Activated CD8-positive, alpha-beta T cell treated with anti-CD3 and anti-CD28 coated beads for 36 hours (primary cell): ENCODE results near the gene LMX1B. TPM values are rescaled to one million over a fixed set of nuclear protein-coding genes. Genes with fewer than 3 reads are reported as not detected.
"Not testable (repeated sequence)": the region's sequence is repeated elsewhere in the genome, so short reads cannot be mapped to it uniquely, and the experiment has no call there.

Experiments used
- ATAC-seq: fragments of 200-7000 bp; cut with Tn5 transposase; one replicate; pipeline ENCODE4 v1.10.0; 2021; ENCODE audit warnings: mild to moderate bottlenecking, moderate library complexity
- CTCF ChIA-PET: fragments of 350-600 bp; sonication (Branson Sonifier 250); formaldehyde crosslinking; loops from one replicate; lab custom pipeline; 2021; ENCODE audit warnings: antibody characterized with exemption; lab: Charles Lee
- POLR2A ChIA-PET: fragments of 350-600 bp; sonication (Branson Sonifier 250); formaldehyde crosslinking; loops from one replicate; lab custom pipeline; 2021; ENCODE audit warnings: antibody characterized with exemption; lab: Charles Lee
- DNase-seq: peaks from one replicate; pipeline ENCODE4 v3.0.0-alpha.2; 2020
- H3K27ac Mint-ChIP-seq: one replicate; pipeline ENCODE4 v1.8.0; 2021; ENCODE audit warnings: mild to moderate bottlenecking, mixed read lengths
- H3K27me3 Mint-ChIP-seq: one replicate; pipeline ENCODE4 v1.8.0; 2021; ENCODE audit warnings: mixed read lengths
- H3K36me3 Mint-ChIP-seq: one replicate; pipeline ENCODE4 v1.8.0; 2021; ENCODE audit warnings: low read depth, mixed read lengths
- H3K4me1 Mint-ChIP-seq: one replicate; pipeline ENCODE4 v1.8.0; 2021; ENCODE audit warnings: low read depth, mixed read lengths
- H3K4me3 Mint-ChIP-seq: one replicate; pipeline ENCODE4 v1.8.0; 2021; ENCODE audit warnings: mild to moderate bottlenecking, moderate library complexity, mixed read lengths
- H3K9me3 Mint-ChIP-seq: one replicate; pipeline ENCODE4 v1.8.0; 2021; ENCODE audit warnings: mixed read lengths
- intact Hi-C: fragments of 100-400 bp; cut with micrococcal nuclease; formaldehyde crosslinking; loops from one replicate; pipeline ENCODE4 v1.10.0; 2022
- total RNA-seq, 2 experiments: library from RNA; stranded (reverse); gene quantifications; one replicate each; pipeline ENCODE4 v1.2.3, GENCODE V29; 2021
- TF ChIP-seq, protein P1 (sequence below): fragments of 200-600 bp; IDR thresholded peaks from one replicate; pipeline ENCODE4 v1.8.0; 2022; ENCODE audit warnings: antibody characterized with exemption, mild to moderate bottlenecking

The LMX1B gene
- total RNA-seq, 2 experiments from 2014 or later = not detected

DNA sequence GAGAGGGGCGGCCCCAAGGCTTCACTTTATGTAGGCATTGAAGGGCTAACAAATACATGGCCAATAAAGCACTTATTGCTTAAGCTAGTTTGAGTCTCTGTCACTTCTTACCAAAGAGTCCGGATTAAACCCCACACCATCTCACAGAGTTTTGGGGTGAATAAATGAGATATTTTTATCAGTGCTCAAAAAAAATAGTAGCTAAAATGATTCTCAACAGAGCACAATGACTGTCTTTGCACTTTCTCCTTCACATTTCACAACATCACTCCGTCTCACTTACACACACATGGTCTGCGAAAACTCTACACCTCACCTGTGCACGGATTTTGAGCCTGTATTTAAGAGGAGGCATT is 92.9 kb downstream of the LMX1B start:
- H3K9me3 Mint-ChIP-seq = no peaks in the 10 kb centered on the region
- no peak overlapping the region for H3K4me3 Mint-ChIP-seq
- ATAC-seq (no peak), DNase-seq (no peak)
- POLR2A ChIA-PET = interaction anchor here (0.7 to 2.1 kb wide), 4 partner anchors 72 to 82 kb away, joined by 3 to 5 read pairs (median 4); no protein-coding TSS in a partner anchor
- H3K4me1 Mint-ChIP-seq = peaks cover 14% of the 10 kb centered on the region
- CTCF ChIA-PET = interaction anchor here (0.7 to 10.9 kb wide), 40 partner anchors 8 to 460 kb away, joined by 3 to 456 read pairs (median 5); partner anchors contain the start of gene ZBTB43
- H3K36me3 Mint-ChIP-seq = no peaks in the 10 kb centered on the region
- no peak overlapping the region for H3K27ac Mint-ChIP-seq
- peaks cover 17% of the 10 kb centered on the region for H3K27me3 Mint-ChIP-seq
- TF ChIP-seq, protein P1, sequence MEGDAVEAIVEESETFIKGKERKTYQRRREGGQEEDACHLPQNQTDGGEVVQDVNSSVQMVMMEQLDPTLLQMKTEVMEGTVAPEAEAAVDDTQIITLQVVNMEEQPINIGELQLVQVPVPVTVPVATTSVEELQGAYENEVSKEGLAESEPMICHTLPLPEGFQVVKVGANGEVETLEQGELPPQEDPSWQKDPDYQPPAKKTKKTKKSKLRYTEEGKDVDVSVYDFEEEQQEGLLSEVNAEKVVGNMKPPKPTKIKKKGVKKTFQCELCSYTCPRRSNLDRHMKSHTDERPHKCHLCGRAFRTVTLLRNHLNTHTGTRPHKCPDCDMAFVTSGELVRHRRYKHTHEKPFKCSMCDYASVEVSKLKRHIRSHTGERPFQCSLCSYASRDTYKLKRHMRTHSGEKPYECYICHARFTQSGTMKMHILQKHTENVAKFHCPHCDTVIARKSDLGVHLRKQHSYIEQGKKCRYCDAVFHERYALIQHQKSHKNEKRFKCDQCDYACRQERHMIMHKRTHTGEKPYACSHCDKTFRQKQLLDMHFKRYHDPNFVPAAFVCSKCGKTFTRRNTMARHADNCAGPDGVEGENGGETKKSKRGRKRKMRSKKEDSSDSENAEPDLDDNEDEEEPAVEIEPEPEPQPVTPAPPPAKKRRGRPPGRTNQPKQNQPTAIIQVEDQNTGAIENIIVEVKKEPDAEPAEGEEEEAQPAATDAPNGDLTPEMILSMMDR = no peak
- intact Hi-C loops = no loop called here

DNA sequence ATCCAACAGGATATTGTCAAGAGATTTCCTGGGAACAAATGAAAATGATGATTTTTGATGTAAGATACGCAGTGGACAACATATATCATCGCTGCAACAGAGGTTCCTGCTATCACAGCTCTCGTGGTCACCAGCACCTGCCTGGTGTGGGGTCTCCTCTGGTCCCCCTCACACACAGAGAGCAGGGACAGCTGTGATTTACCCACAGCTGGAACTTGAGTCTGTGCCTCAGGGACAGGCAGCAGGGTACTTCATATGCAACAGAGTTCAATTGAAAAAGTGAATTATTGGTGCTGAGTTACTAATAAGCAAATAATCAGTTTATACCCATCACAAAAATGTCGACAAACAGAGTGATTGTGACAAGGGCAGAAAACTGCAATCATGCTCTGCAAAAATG is 93.4 kb downstream of the LMX1B start:
- POLR2A ChIA-PET = interaction anchor here (1.2 to 2.1 kb wide), 3 partner anchors 73 to 82 kb away, joined by 3 to 5 read pairs (median 4); no protein-coding TSS in a partner anchor

DNA sequence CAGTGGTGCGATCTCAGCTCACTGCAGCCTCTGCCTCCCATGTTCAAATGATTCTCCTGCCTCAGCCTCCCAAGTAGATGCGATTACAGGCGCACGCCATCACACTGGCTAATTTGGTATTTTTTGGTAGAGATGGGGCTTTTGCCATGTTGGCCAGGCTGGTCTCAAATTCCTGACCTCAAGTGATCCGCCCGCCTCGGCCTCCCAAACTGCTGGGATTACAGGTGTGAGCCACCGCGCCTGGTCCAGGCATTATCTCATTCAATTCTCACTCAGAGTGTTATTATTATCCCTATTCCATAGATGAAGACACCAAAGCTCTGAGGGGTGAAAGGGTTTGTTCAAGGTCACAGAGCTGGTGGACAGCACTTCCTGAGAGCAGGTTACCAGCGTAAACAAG is 94.0 kb downstream of the LMX1B start:
- H3K4me3 Mint-ChIP-seq, H3K27ac Mint-ChIP-seq, H3K9me3 Mint-ChIP-seq, DNase-seq, ATAC-seq, H3K36me3 Mint-ChIP-seq, intact Hi-C loops: not testable (repeated sequence)
- H3K27me3 Mint-ChIP-seq = peaks cover 14% of the 10 kb centered on the region
- H3K4me1 Mint-ChIP-seq = peaks cover 14% of the 10 kb centered on the region
- ChIA-PET CTCF (interaction anchor here (1.3 to 10.9 kb wide), 11 partner anchors 12 to 225 kb away, joined by 3 to 456 read pairs (median 44); no protein-coding TSS in a partner anchor), POLR2A (interaction anchor here (0.6 to 2.1 kb wide), 2 partner anchors 23 to 72 kb away, joined by 3 to 5 read pairs; no protein-coding TSS in a partner anchor)

More for the DNA sequence above, 93.4 kb downstream of the LMX1B start:
- no peaks in the 10 kb centered on the region for H3K36me3 Mint-ChIP-seq
- intact Hi-C loops = no loop called here
- no peaks in the 10 kb centered on the region for H3K9me3 Mint-ChIP-seq
- CTCF ChIA-PET = interaction anchor here (0.7 to 10.9 kb wide), 33 partner anchors 8 to 406 kb away, joined by 3 to 456 read pairs (median 8); partner anchors contain the start of gene ZBTB43
- no peak overlapping the region for H3K4me3 Mint-ChIP-seq
- H3K27me3 Mint-ChIP-seq = peaks cover 17% of the 10 kb centered on the region
- no peak overlapping the region for H3K27ac Mint-ChIP-seq
- peaks cover 14% of the 10 kb centered on the region for H3K4me1 Mint-ChIP-seq
- no peak for ATAC-seq
- TF ChIP-seq, protein P1 = no peak
- DNase-seq = no peak

DNA sequence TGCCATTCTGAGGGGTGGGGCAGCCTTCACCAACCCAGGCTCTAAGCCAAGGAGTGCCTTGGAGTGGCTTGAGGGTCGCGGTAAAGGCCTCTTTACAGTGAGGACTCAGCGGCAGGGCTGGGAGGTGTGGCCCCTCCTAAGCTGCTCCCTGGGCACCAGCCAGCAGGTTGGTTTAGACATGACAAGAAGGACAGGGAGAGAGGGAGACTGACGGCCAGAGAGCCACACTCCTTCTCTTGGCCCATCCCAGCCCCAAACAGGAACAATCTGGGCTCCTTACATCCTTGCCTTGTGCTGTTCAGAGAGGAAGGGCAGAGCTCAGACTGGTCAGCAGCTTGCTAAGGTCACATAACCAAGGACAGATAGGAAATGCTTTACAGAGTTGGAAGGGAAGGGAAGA is 94.5 kb downstream of the LMX1B start:
- CTCF ChIA-PET = interaction anchor here (3.3 to 10.9 kb wide), 7 partner anchors 11 to 93 kb away, joined by 13 to 456 read pairs (median 44); no protein-coding TSS in a partner anchor
- Mint-ChIP-seq H3K27ac (no peak overlapping the region), H3K27me3 (peaks cover 13% of the 10 kb centered on the region), H3K4me1 (peaks cover 14% of the 10 kb centered on the region), H3K9me3 (no peaks in the 10 kb centered on the region), H3K36me3 (no peaks in the 10 kb centered on the region), H3K4me3 (no peak overlapping the region)
- POLR2A ChIA-PET = interaction anchor here (0.6 kb wide), 1 partner anchor 23 kb away, joined by 3 read pairs; no protein-coding TSS in a partner anchor
- intact Hi-C loops = no loop called here
- ATAC-seq (no peak), DNase-seq (no peak)
- TF ChIP-seq, protein P1 = no peak

- TF ChIP-seq, protein P1 = no peak
- no peak overlapping the region for H3K4me3 Mint-ChIP-seq
- intact Hi-C loops = no loop called here
- ATAC-seq (no peak), DNase-seq (no peak)
- no peaks in the 10 kb centered on the region for H3K9me3 Mint-ChIP-seq
- H3K4me1 Mint-ChIP-seq = peaks cover 13% of the 10 kb centered on the region
- H3K27me3 Mint-ChIP-seq = peaks cover 6% of the 10 kb centered on the region
- H3K27ac Mint-ChIP-seq = no peak overlapping the region
- ChIA-PET POLR2A (no interaction called here), CTCF (interaction anchor here (10.9 kb wide), 1 partner anchor 72 kb away, joined by 456 read pairs; no protein-coding TSS in a partner anchor)
- H3K36me3 Mint-ChIP-seq = no peaks in the 10 kb centered on the region
These were observed 95.5 kb downstream of the LMX1B start for GRCh38 chr9:126709241-126709640.
